Measurements from ENCODE around the gene FHL3.

Gene FHL3

GRCh38 chr1:37949524-37950152, 55.7 kb downstream of the FHL3 start:
- in situ Hi-C loops (cut with MboI; ENCODE audit: low sequenced_read_pairs) = no loop called here

- in situ Hi-C loops (cut with MboI; ENCODE audit: low sequenced_read_pairs) = no loop called here
Measured at GRCh38 chr1:37948841-37949240, 56.5 kb downstream of the FHL3 start.

- in situ Hi-C loops (cut with MboI; ENCODE audit: low sequenced_read_pairs) = no loop called here
Measured at GRCh38 chr1:37948166-37948565, 57.1 kb downstream of the FHL3 start.

- in situ Hi-C loops (cut with MboI; ENCODE audit: low sequenced_read_pairs) = no loop called here
Measured at GRCh38 chr1:37947364-37947763, 58.0 kb downstream of the FHL3 start.
